Activated CD4-positive, alpha-beta T cell treated with anti-CD3 and anti-CD28 coated beads, Interleukin-10, Interleukin-2, amounts not matched to agents 100 ng/mL and 50 ng/mL, durations not matched to agents 16 hours and 8 hours (primary cell): Measurements from ENCODE around the gene PEDS1.
A peak's percentile ranks its signal among the peaks of the same experiment; 100 is the strongest.
"Not testable (repeated sequence)": the region's sequence is repeated elsewhere in the genome, so short reads cannot be mapped to it uniquely, and the experiment has no call there.

Experiments
- DNase-seq: peaks from one replicate; pipeline ENCODE4 v3.0.0-alpha.2; 2020

PEDS1 gene

DNA sequence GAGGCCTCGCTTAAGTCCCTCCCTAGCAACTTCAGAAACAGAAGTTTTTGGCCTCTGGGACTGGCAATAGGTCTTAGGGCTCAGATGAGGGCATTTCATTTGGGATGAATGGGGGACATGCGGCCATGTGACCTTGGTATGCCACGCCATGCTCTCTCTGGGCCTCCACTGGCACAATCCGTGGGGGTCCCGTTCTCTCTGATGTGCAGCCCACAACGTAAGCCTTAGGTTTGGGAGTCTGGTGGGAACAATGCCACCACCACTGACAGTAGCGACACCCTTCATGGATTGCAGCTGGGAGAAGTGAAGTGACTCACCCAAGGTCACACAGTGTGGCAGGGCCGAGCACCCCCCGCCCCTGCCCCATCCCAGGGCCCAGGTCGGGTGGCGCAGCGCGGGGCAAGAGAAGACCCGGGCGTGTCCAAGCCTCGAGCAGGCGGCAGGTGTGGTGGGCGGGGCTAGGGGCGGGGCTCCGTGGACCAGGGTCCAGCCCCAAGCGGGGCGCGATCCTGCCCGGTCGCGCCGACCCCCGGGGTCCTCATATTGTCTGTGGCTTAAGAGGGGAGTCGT, 36.2 kb upstream of the PEDS1 start:
- peak; percentile 29 for DNase-seq

GRCh38 chr20:50188879-50189680, 35.6 kb upstream of the PEDS1 start:
- no peak for DNase-seq

DNA sequence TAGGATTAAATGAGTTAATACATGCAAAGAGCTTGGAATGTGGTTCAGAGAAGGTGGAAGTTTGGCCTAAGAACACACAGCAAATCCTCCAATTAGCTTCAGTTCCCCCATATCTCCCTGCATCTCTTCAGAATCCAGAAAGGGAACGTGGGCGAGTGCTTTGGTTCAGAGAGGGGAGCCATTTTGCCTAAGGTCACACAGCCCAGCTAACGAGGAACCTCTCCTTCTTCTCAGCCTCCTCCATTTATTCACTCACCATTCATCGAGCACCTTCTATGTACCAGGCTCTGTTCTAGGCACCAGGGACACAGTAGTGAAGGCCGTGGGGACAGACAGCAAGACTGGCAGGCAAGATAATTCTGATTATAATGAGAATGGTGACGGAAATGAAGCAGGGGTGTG, 34.8 kb upstream of the PEDS1 start:
- DNase-seq = no peak

GRCh38 chr20:50187403-50188051, 34.0 kb upstream of the PEDS1 start:
- DNase-seq = no peak

GRCh38 chr20:50186987-50187402, 33.5 kb upstream of the PEDS1 start:
- no peak for DNase-seq

DNA sequence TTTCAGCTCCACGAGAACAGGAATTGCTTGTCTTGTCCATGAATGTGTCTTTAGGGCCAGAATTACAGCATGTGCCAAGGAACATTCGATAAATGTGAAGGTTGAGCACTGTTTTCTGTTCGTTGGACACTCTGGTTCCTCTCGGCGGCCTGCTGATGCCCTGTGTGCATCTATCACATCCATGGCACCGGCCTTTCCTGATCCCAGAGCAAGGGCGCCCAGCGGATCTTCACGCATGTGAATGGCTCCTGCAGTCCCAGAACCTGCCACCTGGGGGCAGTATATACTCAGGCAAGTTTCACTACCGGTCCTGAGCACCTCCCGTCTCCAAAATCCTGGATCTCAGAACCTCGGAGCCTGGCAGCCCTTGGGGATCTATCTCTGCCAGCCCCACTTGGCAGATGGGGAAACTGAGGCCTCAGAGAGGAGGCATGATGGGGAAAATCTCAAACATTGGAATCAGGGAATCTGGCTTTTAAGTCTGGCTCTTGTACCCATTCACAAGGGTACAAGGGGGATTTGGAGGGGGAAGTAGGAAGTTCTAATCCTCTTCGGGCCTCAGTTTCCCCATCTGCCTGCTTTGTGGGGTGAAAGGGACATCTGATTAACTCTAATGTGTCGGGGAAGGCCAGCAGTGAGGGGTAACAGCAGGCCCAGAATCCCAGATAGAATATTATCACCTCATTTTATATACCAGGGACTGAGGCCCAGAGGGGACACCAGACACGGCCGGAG, 32.8 kb upstream of the PEDS1 start:
- DNase-seq = peak; percentile 90

DNA sequence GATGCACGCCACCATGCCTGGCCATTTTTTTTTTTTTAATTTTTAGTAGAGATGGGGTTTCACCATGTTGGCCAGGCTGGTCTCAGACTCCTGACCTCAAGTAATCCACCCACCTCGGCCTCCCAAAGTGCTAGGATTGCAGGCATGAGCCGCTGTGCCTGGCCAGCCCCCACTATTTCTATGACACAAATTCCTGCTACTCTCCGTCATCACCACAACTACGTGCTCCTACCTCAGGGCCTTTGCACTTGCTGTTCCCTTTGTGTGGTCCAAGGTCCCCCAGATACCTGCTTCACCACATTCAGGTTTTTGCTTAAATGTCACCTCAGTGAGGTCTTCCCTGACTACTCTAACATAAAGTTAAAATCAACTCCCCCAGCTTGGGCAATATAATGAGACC, 31.9 kb upstream of the PEDS1 start:
- DNase-seq = no peak

DNA sequence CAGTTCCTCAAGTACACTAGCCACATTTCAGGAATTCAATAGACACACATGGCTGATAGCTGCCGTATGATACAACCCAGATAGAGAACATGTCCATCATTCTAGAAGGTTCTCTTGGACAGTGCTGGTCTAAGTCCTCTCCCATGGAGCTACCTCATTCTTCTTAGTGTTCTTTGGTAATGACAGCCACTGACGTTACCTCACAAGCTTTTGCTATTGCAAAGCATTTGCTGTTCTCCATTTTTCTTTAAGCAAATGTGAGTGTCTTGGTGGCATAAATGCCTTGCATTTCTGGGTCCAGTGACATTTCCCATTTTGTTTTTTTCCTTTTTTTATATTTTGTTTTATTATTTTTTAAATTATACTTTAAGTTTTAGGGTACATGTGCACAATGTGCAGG, 28.8 kb upstream of the PEDS1 start:
- DNase-seq = no peak

DNA sequence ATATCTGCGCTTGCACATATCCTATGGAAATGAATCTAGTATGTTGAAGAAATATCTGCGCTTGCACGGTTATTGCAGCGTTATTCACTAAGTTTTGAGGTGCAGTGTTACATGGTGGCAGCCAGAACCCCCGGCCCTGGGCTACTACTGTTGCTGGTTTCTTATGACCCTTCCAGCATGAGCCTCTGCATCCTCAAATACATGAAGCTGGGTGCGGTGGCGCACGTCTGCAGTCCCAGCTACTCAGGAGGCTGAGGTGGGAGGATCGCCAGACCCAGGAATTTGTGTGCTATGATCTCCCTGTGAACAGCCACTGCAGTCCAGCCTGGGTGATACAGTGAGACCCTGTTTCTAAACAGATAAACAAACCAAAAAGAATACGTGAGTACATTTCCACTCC, 27.8 kb upstream of the PEDS1 start:
- no peak for DNase-seq

GRCh38 chr20:50178672-50179071, 25.1 kb upstream of the PEDS1 start:
- DNase-seq = not testable (repeated sequence)

- DNase-seq = no peak
These were observed 22.7 kb upstream of the PEDS1 start for GRCh38 chr20:50175938-50176933.

GRCh38 chr20:50174456-50174855, 20.9 kb upstream of the PEDS1 start:
- no peak for DNase-seq

- DNase-seq = no peak
These were observed 19.0 kb upstream of the PEDS1 start for GRCh38 chr20:50172347-50173013.

DNA sequence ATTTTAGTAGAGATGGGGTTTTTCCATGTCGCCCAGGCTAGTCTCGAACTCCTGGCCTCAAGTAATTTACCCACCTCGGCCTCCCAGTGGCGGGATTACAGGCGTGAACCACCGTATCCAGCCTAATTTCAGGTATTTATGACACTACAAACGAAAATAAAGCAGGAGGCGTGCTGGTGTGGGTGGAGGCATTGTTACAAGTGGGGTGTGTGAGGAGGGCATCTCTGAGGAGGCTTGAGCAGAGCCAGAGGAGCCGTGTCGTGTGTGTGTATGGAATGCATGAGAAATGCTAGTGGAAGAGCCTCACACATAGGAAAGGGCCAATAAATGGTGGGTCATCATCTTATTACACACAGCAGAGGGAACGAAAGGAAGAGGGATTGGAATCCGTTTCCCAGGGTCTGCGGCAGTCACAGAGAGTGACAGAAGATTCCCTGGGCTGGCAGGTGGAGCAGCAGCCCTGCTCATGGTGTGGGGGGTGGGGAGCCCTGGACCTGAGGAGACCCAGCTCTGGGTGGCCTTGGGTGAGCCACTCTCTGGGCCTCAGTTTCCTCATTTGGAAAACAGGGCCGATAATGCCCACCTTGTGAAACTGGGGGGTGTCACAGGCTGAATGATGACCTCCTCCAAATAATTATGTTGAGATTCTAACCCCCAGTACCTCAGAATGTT, 17.2 kb upstream of the PEDS1 start:
- no peak for DNase-seq

DNA sequence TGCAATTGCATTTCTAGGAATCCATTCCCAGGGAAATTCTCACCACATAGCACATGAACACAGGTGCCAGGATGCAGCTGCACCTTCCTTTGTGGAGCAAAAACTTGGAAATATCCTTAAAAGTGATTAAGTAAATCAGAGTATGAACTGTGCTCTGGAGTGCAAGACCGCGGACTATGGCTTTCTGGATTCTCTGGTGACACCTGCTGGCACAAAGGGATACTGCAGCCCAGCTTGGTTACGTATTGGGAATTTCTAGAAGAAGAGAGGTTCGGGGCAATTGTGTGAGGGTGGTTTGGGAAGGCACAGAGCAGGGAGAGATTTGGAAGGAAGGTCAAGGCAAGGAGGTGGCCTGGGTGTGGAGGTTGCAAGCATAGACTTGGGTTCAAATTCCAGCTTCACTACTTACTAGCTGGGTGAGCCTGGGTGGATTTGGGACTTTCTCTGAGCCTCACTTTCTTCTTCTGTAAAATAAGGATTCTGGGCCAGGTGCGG, 15.9 kb upstream of the PEDS1 start:
- DNase-seq = peak; percentile 81

GRCh38 chr20:50165684-50166554, 12.4 kb upstream of the PEDS1 start:
- DNase-seq = peak; percentile 92

DNA sequence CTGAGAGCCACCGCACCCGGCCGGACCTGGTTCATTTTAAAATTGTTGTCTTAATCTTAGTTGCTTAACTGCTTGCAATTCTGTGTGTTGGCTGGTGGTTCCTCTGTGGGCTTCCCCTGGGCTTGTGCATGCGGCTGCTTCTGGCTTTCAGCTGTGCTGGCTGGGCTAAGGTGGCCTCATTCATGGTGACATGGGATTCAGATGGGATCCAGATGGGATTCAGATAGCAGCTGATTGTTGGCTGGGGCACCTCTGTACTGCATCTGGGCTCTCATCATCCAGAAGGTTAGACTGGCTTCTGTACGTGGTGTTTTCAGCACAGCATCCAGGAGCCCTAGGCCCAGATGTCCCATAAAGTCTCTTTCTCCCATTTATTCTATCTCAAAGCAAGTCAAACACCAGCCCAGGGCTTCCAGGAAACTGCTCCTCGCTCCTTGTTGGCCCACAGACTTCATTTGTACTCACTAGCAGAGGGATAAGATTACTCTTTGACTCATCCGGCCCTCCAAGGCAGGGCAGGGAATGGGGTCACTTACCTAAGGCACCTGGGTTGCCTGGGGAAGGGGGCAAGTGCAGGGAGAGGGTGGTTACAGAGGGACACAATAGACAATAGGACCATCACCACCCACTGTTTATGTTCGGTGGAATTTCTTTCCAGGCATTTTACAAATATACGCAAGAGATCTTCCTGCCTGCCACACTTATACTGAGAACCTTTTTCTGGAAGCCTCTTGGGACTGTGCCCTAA, 10.2 kb upstream of the PEDS1 start:
- no peak for DNase-seq

DNA sequence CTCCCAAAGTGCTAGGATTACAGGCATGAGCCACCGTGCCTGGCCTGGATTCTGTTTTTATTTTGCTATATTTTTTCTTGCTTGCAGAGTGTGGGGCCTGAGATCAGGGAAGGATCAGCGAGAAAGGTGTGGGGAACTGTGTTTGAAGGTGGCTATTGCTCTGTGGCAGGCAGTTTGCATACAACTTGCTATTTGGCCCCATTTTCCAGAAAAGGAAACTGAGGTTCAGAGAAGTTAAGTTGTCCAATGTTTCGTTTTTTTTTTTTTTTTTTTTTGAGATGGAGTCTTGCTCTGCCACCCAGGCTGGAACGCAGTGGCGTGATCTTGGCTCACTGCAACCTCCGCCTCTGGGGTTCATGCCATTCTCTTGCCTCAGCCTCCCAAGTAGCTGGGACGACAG, 8.0 kb upstream of the PEDS1 start:
- not testable (repeated sequence) for DNase-seq

- DNase-seq = no peak
These were observed 397 bp downstream of the PEDS1 start for GRCh38 chr20:50153153-50153499.
